Superior temporal gyrus (tissue), 1 donor: ENCODE measurements around the gene RAB39A.
"Not testable (repeated sequence)": the region's sequence is repeated elsewhere in the genome, so short reads cannot be mapped to it uniquely, and the experiment has no call there.

Source experiments
- DNase-seq: peaks from one replicate; pipeline ENCODE4 v3.0.0-alpha.2; 2016; ENCODE audit errors: extremely low spot score

The RAB39A gene, protein sequence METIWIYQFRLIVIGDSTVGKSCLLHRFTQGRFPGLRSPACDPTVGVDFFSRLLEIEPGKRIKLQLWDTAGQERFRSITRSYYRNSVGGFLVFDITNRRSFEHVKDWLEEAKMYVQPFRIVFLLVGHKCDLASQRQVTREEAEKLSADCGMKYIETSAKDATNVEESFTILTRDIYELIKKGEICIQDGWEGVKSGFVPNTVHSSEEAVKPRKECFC

GRCh38 chr11:107928046-107928766 is at the start of gene RAB39A:
Gene RAB39A, plus strand, starts transcription at chr11:107928448. Its CDS starts 121 bp downstream, at chr11:107928569.
- peak; percentile 87 for DNase-seq

DNA sequence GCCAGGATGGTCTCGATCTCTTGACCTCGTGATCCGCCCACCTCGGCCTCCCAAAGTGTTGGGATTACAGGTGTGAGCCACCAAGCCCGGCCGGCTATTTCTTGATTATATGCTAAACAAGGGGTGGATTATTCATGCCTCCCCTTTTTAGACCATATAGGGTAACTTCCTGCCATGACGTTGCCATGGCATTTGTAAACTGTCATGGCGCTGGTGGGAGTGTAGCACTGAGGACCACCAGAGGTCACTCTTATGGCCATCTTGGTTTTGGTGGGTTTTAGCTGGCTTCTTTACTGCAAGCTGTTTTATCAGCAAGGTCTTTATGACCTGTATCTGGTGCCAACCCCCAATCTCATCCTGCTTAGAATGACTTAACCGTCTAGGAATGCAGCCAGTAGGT is 46.8 kb upstream of the RAB39A start:
- DNase-seq: not testable (repeated sequence)

DNA sequence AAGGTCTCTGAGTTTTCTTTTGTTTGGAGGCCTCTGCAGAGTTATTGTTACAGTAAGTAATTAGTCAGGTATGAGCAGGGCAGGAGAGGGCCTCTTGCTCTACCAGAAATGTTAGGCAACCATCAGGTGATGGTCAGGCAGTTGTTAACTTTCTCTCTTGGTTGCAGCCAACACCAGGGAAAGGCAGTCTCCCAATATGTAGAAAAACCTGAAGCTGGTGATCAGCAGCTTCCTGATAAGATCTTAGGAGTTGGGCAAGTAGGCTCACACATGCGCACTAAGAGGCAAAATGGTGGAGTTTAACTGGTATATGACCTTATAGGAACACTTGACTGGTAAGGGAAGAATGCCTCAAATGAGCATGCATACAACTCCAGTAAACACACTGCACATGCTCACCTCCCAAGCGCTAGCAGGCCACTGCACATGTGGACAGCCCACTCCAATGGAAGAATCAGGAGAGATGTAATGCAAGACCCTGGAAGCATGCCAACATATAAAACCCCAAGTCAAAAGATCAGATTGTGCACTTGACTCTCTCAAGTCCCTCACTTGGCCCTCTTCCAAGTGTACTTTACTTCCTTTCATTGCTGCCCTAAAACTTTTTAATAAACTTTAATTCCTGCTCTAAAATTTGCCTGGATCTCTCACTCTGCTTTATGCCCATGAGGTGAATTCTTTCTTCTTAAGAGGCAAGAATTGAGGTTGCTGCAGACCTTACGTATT is 46.0 kb upstream of the RAB39A start:
- no peak for DNase-seq

DNA sequence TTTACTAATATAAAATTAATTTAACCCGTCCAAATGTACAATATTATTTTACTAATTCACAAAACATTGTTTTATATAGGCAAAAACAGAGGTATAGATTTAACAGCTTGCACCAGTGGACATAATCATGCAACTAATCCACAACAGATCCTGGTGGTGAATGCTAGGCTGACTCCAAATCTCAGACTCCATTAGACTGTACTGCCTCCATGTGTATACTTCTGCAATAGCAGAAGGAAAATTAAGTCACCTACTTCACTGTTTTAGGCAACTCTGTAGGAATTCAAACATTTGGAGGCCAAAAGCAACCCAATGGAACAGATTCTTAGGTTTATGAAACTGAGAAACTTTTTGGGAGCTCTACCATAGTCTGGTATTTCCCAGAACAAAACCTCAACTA is 30.0 kb upstream of the RAB39A start:
- DNase-seq: no peak

- DNase-seq: no peak
Measured at GRCh38 chr11:107908211-107908610, 20.0 kb upstream of the RAB39A start.

GRCh38 chr11:107912415-107912814 is 15.8 kb upstream of the RAB39A start:
- DNase-seq: not testable (repeated sequence)

GRCh38 chr11:107915229-107915628 is 13.0 kb upstream of the RAB39A start:
- no peak for DNase-seq

DNA sequence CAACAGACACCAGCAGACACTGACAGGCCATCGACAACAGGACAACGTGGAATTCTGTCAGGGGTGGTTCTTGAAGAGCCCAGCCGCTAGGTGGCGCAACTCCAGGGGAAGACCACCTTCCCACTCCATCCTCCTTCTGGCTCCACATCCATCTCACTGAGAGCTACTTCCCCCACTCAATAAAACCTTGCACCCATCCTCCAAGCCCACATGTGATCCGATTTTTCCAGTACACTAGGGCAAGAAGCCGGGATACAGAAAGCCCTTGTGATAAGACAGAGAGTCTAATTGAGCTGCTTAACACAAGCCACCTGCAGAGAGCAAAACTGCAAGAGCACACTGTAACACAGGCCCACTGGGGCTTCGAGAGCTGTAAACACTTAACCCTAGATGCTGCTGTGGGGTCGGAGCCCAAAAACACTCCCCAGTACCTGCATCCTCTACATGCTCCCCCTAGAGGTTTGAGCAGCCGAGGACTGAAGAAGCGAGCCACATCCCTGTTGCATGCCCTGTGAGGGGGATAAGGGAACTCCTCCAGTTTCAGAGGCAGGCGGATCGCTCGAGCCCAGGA is 11.5 kb upstream of the RAB39A start:
- DNase-seq: no peak

- no peak for DNase-seq
Measured at GRCh38 chr11:107921997-107922396, 6.3 kb upstream of the RAB39A start.

DNA sequence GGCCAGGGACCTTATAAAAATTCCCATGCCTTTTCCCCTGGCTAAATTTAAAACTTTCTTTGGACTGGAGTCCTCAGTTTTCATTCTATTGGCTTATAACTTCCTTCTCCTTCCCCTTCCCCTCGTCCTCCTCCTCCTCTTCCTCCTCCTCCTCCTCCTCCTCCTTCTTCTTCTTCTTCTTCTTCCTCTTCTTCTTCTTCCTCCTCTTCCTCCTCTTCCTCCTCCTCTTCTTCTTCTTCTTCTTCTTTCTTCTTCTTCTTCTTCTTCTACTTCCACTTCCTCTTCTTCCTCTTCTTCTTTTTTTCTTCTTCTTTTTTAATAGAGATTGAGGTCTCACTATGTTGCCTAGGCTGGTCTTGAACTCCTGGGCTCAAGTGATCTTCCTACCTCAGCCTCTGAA is 4.7 kb upstream of the RAB39A start:
- not testable (repeated sequence) for DNase-seq

- no peak for DNase-seq
Measured at GRCh38 chr11:107924306-107924705, 3.9 kb upstream of the RAB39A start.

DNA sequence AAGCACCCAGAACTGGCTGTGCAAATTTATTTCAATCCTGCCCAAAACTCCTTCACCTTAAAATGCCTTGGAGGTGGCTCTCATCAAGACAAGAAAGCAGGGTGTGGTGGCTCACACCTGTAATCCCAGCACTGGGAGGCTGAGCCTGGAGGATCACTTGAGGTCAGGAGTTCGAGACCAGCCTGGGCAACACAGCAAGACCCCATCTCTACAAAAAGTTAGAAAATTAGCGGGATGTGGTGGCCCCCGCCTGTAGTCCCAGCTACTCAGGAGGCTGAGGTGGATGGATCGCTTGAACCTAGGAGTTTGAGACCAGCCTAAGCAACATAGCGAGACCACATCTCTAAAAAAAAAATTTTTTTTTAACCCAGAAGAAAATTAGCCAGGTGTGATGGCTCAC is 689 bp upstream of the RAB39A start:
- no peak for DNase-seq

GRCh38 chr11:107928767-107929507 is 689 bp downstream of the RAB39A start:
- DNase-seq: peak; percentile 33

GRCh38 chr11:107929611-107930200 is 1.5 kb downstream of the RAB39A start:
- DNase-seq: peak; percentile 61

GRCh38 chr11:107931206-107931605 is 3.0 kb downstream of the RAB39A start:
- no peak for DNase-seq

DNA sequence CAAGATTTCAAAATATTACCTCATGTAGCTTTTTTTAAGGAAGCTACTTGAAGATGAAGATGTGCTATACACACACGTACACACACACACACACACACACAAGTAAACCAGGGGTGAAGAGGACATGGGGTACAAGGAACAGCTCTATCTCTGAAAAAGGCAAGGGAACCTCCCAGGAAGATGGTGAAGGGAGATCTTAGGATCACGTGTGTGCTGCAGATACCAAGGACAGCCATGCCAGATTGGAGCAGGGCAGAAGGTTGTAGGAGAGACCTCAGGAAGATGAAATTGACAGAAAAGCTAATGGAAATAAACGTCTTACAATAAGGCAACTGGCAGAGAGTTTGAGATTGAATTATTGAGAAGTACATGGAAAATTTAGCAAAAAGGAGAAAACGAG is 19.7 kb downstream of the RAB39A start:
- no peak for DNase-seq

DNA sequence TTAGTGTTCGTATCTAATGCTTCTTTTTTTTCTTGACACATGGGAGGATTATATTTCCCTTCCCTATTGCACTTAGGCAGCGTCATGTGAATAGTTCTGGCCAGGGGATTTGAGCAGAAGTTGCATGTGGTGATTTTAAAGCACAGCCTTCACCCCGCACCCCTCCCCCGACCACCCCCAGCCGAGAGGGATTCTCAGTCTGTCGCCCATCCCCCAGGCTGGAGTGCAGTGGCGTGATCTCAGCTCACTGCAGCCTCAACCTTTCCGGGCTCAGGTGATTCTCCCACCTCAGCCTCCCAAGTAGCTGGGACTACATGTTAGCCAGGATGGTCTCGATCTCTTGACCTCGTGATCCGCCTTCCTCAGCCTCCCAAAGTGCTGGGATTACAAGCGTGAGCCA is 20.1 kb downstream of the RAB39A start:
- not testable (repeated sequence) for DNase-seq

GRCh38 chr11:107951155-107951554 is 22.9 kb downstream of the RAB39A start:
- no peak for DNase-seq

DNA sequence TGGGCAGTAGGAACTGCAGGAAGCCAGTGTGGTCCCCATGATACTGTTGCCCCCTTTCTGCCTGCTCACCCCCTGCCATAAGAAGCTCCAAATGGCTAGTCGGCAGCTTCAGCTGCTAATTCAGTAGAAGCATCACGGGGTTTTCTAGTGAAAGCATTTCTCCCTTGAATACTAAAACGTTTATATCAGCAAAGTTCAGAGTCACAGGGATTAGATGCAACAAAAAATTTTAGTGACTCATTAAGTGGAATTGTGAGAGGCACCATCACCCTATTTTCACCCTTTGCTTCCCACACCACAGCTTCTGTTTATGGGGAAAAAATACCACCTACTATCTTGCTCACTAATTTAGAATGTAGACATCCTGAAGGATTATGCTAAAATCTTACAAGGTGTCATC is 25.2 kb downstream of the RAB39A start:
- DNase-seq: no peak

DNA sequence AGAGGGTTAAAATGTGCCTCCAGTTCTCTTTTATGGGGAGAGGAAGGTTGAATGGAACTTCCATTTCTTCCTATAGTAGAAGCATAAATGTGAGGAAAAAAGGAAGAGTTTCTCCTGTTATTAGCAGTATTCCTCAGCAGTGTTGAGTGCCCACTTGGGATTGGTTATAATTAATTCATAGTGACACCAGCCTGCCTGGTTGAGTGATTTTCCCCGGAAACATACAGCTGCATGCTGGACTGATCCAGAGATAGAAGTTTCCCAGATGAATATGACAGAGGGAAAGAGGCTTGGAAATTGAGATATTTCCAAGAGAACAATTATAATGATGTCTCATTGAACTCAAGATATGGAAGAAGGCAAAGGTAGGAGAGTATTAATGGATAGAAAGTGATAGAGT is 28.3 kb downstream of the RAB39A start:
- no peak for DNase-seq

DNA sequence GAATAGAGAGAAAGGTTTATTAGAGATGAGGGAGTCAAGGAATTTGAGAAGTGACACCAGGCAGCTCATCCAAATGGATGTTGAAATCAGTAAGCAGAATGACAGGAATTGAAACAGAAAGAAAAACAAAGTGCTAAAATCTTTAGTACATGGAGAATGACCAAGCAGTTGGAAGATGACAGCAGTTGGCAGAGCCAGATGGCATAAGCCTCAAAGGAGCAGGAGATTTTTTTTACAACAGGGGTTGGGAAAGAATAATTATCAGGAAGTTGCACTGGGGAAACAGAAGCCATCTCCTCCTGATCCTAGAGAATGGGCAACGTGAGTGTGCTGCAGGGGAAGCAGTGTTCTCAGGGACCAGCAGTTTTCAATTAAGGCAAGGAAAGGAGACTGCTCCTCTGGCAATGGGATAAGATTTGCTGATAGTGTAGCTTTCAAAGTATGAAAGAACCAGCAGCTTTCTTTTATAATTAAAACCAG is 28.9 kb downstream of the RAB39A start:
- DNase-seq: peak; percentile 51
